ENCODE data around the gene LRBA. TPM values are rescaled to one million over a fixed set of nuclear protein-coding genes. Genes with fewer than 3 reads are reported as not detected.

LRBA gene
- total and polyA plus RNA-seq, 9 donors: 9.7 to 49.2 (median 30.4) TPM

DNA sequence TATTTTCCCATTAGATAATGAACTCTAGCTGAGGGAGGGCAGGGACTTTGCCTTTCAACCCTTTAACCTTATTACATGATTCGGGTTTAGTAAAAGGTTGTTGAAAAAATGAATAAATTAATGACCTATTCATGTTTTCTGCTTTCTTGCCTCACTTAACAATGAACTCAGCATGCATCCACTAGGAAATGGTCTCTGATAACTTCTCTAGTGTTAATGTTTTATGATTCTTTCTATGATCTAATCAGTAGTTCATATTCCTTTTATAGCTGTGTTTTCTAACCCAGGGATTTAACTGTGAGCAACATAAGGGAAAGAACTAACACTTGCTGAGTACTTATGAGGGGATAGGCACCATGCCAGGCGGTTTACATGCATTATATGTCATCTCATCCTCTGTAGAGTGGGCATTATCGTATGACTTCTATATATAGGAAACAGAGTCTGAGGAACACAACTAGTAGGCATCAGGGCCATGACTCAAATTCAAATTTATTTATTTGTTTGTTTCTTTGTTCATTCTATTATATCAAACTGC, 669.8 kb downstream of the LRBA start:
- Histone ChIP-seq H3K27me3 (no peaks in the 10 kb centered on the region), H3K4me3 (no peak overlapping the region), H3K27ac (no peak overlapping the region), H3K36me3 (no peaks in the 10 kb centered on the region), H3K4me1 (ENCODE audit: insufficient read depth) (no peaks in the 10 kb centered on the region), H3K9me3 (no peaks in the 10 kb centered on the region)
- TF ChIP-seq EP300 (IDR thresholded peaks at IDR 0.05): no peak
- no peak for TF ChIP-seq CTCF (IDR thresholded peaks at IDR 0.05)
- no peak for TF ChIP-seq POLR2A (IDR thresholded peaks at IDR 0.05)
- DNase-seq: no peak
- WGBS, 3 donors: 95 to 99% (median 97%) methylated on average over 3 of the region's 3 CpGs
- intact Hi-C loops (cut with DNase I): no loop called here

DNA sequence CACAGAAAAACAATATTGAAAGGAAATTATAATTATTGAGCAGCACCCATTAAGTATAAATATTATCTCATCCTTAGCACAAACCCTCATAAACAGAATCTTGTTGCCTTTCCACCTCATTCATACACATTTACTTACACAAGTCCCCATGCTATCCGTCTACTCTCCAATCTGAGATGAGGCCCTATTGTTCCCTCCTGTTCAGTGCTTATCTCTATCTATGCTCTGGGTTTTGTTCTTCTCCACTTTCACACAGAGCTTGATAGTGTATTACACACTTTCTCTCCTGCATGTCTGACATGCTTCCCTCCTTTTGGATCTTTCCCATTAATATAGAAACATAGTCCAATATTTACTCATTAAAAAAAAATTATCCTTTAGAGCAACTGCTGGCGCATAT, 671.3 kb downstream of the LRBA start:
- Histone ChIP-seq H3K4me1 (ENCODE audit: insufficient read depth) (no peaks in the 10 kb centered on the region), H3K9me3 (no peaks in the 10 kb centered on the region), H3K36me3 (no peaks in the 10 kb centered on the region), H3K27me3 (no peaks in the 10 kb centered on the region), H3K4me3 (no peak overlapping the region), H3K27ac (no peak overlapping the region)
- DNase-seq: no peak
- WGBS, 3 donors: 98 to 99% (median 99%) methylated on average over 2 of the region's 2 CpGs
- intact Hi-C loops (cut with DNase I): no loop called here
- TF ChIP-seq POLR2A (IDR thresholded peaks at IDR 0.05): no peak
- no peak for TF ChIP-seq CTCF (IDR thresholded peaks at IDR 0.05)
- TF ChIP-seq EP300 (IDR thresholded peaks at IDR 0.05): no peak

DNA sequence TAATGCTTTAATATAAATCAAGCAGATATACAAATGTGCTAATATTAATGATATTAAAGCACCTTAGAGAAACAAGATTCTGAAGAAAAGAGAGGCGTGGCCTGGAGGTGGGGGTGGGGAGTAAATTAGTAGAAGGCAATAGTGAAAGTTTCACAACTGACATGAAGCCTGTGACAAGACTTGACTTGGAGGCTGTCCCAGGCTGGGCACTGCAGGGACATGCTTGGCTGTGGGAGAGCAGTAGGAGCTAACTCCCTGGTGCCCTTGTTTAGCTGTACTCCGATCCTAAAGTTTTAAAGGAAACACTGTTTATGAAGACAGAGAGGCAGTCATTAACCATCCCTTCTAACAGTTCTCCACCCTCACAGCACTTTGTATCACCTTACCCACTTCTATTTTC, 672.1 kb downstream of the LRBA start:
- DNase-seq: no peak
- no peak overlapping the region for H3K27ac ChIP-seq
- TF ChIP-seq EP300 (IDR thresholded peaks at IDR 0.05) (no peak), POLR2A (IDR thresholded peaks at IDR 0.05) (no peak), CTCF (IDR thresholded peaks at IDR 0.05) (no peak)

DNA sequence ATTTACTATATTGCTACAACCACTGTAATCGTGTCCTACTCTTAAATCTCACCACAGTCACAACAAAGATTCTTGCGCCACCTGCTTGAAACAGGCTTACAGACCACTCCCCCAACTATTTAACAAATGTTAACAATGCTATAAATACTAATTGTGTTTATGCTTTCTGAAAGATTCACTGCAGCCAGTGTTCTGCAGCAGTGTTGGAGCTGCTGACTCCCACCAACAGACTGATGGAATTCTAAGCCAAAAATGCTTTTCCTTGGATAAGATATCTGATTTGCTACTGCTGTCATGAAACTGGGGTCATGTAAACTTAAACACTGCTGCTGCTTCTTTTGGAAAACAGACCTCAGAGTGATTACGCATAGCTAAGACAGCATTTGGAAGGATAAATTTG, 677.4 kb downstream of the LRBA start:
- Histone ChIP-seq H3K36me3 (no peaks in the 10 kb centered on the region), H3K4me3 (no peak overlapping the region), H3K4me1 (ENCODE audit: insufficient read depth) (no peaks in the 10 kb centered on the region), H3K27me3 (no peaks in the 10 kb centered on the region), H3K9me3 (no peaks in the 10 kb centered on the region), H3K27ac (no peak overlapping the region)
- DNase-seq: no peak
- intact Hi-C loops (cut with DNase I): no loop called here
- TF ChIP-seq POLR2A (IDR thresholded peaks at IDR 0.05): no peak
- no peak for TF ChIP-seq CTCF (IDR thresholded peaks at IDR 0.05)
- no peak for TF ChIP-seq EP300 (IDR thresholded peaks at IDR 0.05)
- 10 to 16% (median 10%) methylated on average over 3 of the region's 3 CpGs for WGBS, 3 donors

More for the DNA sequence above, 672.1 kb downstream of the LRBA start:
- H3K4me1 ChIP-seq (ENCODE audit: insufficient read depth): no peaks in the 10 kb centered on the region
- H3K4me3 ChIP-seq: no peak overlapping the region
- H3K36me3 ChIP-seq: no peaks in the 10 kb centered on the region
- H3K9me3 ChIP-seq: no peaks in the 10 kb centered on the region
- intact Hi-C loops (cut with DNase I): no loop called here
- 88 to 99% (median 95%) methylated on average over 2 of the region's 2 CpGs for WGBS, 3 donors
- no peaks in the 10 kb centered on the region for H3K27me3 ChIP-seq

Data from ovary (tissue), 9 donors.